ENCODE results near the gene DLGAP3.
"Not testable (repeated sequence)": the region's sequence is repeated elsewhere in the genome, so short reads cannot be mapped to it uniquely, and the experiment has no call there.

DLGAP3 gene

GRCh38 chr1:34827341-34827941, 102.0 kb downstream of the DLGAP3 start:
- no peak for DNase-seq

DNA sequence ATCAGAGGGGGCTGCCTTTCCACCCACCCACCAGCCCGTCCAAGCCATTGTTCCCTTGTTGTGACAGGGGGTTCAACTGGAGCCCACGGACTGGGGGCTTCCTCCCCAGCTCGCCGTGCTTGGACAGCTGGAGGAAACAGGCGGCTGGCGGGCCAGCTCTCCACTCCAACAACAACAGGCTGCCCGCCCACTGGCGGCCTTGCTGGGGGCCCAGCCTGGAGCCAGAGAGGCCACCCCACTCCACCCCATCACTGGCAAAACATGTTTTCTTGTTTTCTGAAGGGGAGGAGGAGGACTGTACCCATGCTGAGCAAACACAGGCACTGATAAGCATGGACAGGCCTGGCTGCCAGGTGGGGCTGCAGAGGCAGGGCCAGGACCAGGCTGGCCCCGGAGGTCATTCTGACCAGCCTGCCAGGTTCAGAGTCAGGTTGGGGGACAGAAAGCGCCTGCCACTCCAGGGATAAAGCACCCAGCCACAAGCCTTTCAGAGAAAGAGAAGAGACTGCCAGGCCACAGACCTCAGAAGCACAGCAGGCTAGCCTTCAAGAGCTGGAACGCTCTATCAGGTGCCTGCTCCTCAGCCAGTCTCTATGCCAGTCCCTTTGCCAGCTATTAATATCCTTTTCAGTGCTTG, 103.9 kb downstream of the DLGAP3 start:
- no peak for DNase-seq

DNA sequence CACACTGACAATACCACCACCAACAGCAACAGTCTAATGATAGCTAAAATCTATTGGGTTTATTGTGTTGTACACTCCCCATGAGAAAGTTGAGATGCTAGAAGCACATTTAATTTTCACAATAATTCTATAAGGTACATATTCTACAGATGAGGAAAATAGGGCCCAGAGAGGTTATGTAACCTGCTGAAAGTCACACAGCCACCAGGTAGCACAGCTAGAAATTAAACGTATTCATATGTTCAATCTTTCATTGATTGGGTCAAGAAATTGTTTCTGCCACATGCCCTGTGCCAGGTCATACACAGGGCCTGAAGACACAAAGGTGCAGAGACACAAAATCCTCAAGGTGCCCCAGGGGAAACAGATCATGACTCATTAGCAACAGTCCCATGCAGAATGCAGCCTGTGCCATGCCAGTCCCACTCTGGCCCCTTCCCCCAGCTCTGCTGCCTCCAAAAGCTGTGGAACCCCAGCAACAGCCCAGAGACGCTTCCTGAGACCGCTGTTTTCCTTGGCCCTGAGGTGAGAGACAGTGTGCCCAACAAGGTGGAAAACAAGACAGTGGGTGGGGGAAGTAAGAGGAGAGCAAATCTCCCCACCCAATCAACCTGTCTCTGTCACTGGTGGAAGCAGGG, 104.5 kb downstream of the DLGAP3 start:
- DNase-seq = no peak

DNA sequence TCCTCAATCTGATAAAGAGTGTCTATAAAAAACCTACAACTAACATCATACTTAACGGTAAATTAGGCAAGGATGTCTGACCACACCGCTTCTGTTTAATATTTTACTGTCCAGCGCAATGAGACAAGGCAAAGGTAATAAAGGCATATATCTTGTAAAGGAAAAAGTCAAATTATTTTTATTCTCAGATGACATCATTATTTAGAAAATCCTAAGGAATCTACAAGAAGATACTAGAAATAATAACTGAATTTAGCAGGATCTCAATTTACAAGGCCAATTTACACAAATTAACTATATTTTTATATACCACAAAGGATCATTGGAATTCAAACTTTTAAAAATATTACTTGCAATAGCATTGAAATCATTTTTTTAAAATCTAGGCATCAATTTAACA, 107.2 kb downstream of the DLGAP3 start:
- no peak for DNase-seq

- not testable (repeated sequence) for DNase-seq
Measured at GRCh38 chr1:34818862-34819261, 110.6 kb downstream of the DLGAP3 start.

DNA sequence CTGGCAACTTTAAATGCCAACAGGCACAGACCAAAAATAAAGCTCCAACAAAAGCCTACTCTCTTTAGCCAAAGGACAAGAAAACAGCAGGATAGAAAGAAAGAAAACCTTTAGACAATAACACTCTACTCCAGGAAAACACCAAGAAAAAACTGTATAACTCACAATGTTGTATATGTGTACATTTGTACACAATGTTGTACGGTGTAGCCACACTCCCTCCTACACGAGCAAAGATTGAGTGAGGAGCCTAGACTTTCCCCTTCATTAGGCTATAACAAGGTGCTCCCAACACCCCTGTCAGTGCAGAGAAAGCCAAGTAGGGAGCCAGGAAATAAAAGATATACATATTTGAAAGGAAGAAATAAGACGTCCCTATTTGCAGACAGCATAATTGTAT, 112.7 kb downstream of the DLGAP3 start:
- DNase-seq = no peak

GRCh38 chr1:34816332-34816731, 113.1 kb downstream of the DLGAP3 start:
- DNase-seq = no peak
